Adrenal gland (tissue), 12 donors: ENCODE data around the gene CARD19. TPM values are rescaled to one million over a fixed set of nuclear protein-coding genes. Genes with fewer than 3 reads are reported as not detected.

ENCODE experiments used
- DNase-seq, 7 donors: peaks; one replicate each; pipeline ENCODE4 v3.0.0-alpha.2; 2019 to 2020
- H3K27ac ChIP-seq, 5 donors: fragments of 200-600 bp; sonication (generic) in 4 of 5; 1 replicate in 3 of 5; 2 replicates in 2 of 5; pipeline versions ENCODE4 v1.5.1 to v1.8.0; 2016 to 2020; ENCODE audit warnings: mild to moderate bottlenecking in 1 of 5
- H3K27me3 ChIP-seq: fragments of 200-600 bp; 2 replicates; pipeline ENCODE4 v1.8.0; 2021
- H3K36me3 ChIP-seq, 2 donors: fragments of 200-600 bp; replicated peaks in 1 of 2; 1 replicate in 1 of 2; 2 replicates in 1 of 2; pipeline versions ENCODE4 v1.5.1 to v1.8.0; 2018 to 2022
- H3K4me1 ChIP-seq, 2 donors: fragments of 200-600 bp; replicated peaks in 1 of 2; 1 replicate in 1 of 2; 2 replicates in 1 of 2; pipeline versions ENCODE4 v1.5.1 to v1.8.0; 2018 to 2021
- H3K4me3 ChIP-seq, 4 donors: fragments of 200-600 bp; sonication (generic) in 3 of 4; one replicate each; pipeline ENCODE4 v1.5.1; 2016 to 2018
- H3K9me3 ChIP-seq, 3 donors: fragments of 200-600 bp; sonication (generic) in 1 of 3; replicated peaks in 1 of 3; 1 replicate in 2 of 3; 2 replicates in 1 of 3; pipeline versions ENCODE4 v1.5.1 to v1.8.0; 2016 to 2021
- POLR2A ChIP-seq, 2 donors: fragments of 450-650 bp; IDR thresholded peaks; one replicate each; pipeline ENCODE4 v1.6.1; 2017; ENCODE audit warnings: antibody characterized with exemption in 2 of 2, mild to moderate bottlenecking in 2 of 2, moderate library complexity in 1 of 2
- WGBS, 4 donors: extraction: QIAGEN DNeasy Blood & Tissue Kit in 2 of 4; methylation state at CpG; one replicate each; pipeline versions ENCODE4 v1.1.5 to v1.1.7; 2013 to 2017; 5-methylcytosine and 5-hydroxymethylcytosine counted together
- intact Hi-C, 2 donors: fragments of 100-400 bp; cut with DNase I; formaldehyde crosslinking; loops; one replicate each; pipeline versions ENCODE4 v1.14.1 to v1.15.0; 2022 to 2023
- polyA plus RNA-seq, 3 donors: library from polyadenylated mRNA; stranded (reverse); fragments of 200-250 nt in 2 of 3; fragments of 350-450 nt in 1 of 3; fragmentation: Illumina TruSeq in 1 of 3; extraction: RNeasy Lipid Tissue Mini Kit (QIAGEN cat#74804) in 1 of 3; gene quantifications; one replicate each; pipeline ENCODE4 v1.2.3, GENCODE V29; 2013 to 2014
- total RNA-seq, 9 donors: library from RNA; depleted of rRNA in 4 of 9; stranded (reverse); fragments of >200 nt in 4 of 9; fragments of 120-200 nt in 1 of 9; fragmentation: NEBNext Ultra II Directional in 1 of 9; extraction: Animal tissue kit (Norgen Biotek cat#: 25700) in 1 of 9; gene quantifications; one replicate each; pipeline versions ENCODE4 v1.1.0 to v1.2.4, GENCODE V29; 2013 to 2023
- TF ChIP-seq, protein P1 (sequence below), 6 experiments: fragments of 450-650 bp in 4 of 6; fragments of 200-600 bp in 2 of 6; sonication (generic) in 1 of 6; IDR thresholded peaks; 1 replicate in 5 of 6; 2 replicates in 1 of 6; pipeline versions ENCODE4 v1.5.1 to v1.8.0; 2016 to 2021; ENCODE audit warnings: antibody characterized with exemption in 6 of 6, mild to moderate bottlenecking in 2 of 6, moderate library complexity in 1 of 6
- donor health status: healthy with polysubstance abuse.
- donor health status: Bipolar disorder and iron deficiency.
- donor health status: DM: yes; HTN: yes; CAD: no.
- donor health status: DM: no; HTN: no; CAD: no.
- donor health status: DM: no; HTN: no; CAD: no.
- donor health status: DM: yes; HTN: yes; CAD: no.

CARD19 gene
- total and polyA plus RNA-seq, 12 donors = 10.7 to 75.0 (median 41.3) TPM

DNA sequence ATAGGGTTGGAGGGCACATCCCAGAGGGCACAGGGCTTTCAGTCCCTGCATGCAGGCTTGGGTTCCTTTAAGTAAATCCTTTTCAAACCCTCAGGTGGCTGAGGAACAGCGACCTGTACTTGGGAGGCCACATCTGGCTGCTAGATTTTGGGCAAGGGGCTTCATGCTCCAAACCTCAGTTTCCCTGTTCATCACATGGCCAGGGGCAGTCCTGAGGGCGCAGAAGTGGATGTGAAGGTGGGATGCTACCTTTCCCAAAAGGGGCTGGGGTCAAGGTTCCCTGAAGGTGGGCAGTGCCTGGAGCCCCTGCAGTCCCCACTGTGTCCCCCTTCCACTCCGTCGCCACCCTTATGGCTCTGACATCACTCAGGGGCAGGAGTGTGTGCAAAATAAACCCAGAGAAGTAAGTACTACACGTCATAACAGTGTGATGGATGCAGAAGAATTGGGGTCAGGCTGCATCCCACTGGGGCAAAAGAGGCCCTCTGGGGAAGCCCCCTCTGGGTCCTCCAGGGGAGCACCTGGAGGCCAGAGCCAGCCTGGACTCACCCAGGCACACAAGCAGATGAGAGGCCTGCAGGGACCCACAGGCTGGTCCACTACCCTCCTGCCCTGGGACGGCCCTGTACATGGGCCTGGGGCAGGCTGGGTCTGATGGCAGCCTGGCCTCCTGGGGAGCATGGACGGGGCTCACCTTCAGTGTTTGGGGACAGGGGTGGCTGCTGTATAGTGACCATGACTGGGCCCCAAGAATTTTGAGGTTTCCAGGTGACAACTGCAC is 1.9 kb upstream of the CARD19 start:
- WGBS, 4 donors = 65 to 80% (median 71%) methylated on average over 4 to 7 of the region's 7 CpGs
- Histone ChIP-seq H3K36me3 (no peaks in the 10 kb centered on the region), H3K4me3 (no peak overlapping the region), H3K4me1 (peaks cover 39 to 51% of the 10 kb centered on the region in 2 donors), H3K9me3 (peaks cover 0 to 4% (median 0%) of the 10 kb centered on the region in 3 donors), H3K27me3 (no peaks in the 10 kb centered on the region), H3K27ac (peak overlapping the region in 4 of 5 donors; percentile 88 to 98 (median 95))
- intact Hi-C loops = no loop called here
- no peak for TF ChIP-seq POLR2A (IDR thresholded peaks at IDR 0.05)
- TF ChIP-seq, protein P1, sequence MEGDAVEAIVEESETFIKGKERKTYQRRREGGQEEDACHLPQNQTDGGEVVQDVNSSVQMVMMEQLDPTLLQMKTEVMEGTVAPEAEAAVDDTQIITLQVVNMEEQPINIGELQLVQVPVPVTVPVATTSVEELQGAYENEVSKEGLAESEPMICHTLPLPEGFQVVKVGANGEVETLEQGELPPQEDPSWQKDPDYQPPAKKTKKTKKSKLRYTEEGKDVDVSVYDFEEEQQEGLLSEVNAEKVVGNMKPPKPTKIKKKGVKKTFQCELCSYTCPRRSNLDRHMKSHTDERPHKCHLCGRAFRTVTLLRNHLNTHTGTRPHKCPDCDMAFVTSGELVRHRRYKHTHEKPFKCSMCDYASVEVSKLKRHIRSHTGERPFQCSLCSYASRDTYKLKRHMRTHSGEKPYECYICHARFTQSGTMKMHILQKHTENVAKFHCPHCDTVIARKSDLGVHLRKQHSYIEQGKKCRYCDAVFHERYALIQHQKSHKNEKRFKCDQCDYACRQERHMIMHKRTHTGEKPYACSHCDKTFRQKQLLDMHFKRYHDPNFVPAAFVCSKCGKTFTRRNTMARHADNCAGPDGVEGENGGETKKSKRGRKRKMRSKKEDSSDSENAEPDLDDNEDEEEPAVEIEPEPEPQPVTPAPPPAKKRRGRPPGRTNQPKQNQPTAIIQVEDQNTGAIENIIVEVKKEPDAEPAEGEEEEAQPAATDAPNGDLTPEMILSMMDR (IDR thresholded peaks at IDR 0.05) = no peak
- DNase-seq = peak in 3 of 7 donors; percentile 25 to 29 (median 28)

DNA sequence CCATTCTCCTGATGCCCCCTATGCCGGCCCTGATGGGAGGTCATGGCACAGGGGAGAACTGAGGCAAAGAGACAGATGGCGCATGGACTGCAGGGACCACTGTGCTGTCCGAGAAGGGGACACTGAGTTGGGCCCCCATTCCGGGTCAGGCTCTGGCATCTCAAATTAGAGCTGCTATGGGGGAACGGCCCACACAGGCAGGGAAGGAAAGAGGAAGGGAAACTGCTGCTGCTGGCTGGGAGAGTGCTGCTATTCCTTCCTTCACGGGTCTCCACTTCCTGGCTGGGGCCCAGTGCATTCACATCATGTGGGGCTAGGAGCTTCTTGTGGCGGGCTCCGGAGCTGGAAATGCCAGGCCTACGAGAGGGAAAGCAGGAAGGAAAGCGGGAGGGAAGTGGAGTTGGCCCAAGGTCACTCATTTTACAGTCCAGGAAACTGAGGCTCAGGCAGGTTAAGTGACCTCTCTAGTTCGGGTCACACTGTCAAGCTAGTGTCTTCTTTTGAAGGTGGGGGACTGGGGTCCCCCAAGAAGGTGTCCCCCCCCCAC is 1.3 kb upstream of the CARD19 start:
- Histone ChIP-seq H3K9me3 (peaks cover 0 to 4% (median 0%) of the 10 kb centered on the region in 3 donors), H3K27me3 (no peaks in the 10 kb centered on the region), H3K4me1 (peaks cover 45 to 57% of the 10 kb centered on the region in 2 donors), H3K4me3 (peak overlapping the region in 2 of 4 donors; percentile 2 to 56), H3K27ac (peak overlapping the region; percentile 88 to 98 (median 94)), H3K36me3 (no peaks in the 10 kb centered on the region)
- WGBS, 4 donors = 44 to 56% (median 47%) methylated on average over 11 of the region's 11 CpGs
- TF ChIP-seq, protein P1 (IDR thresholded peaks at IDR 0.05) = no peak
- no peak for TF ChIP-seq POLR2A (IDR thresholded peaks at IDR 0.05)
- intact Hi-C loops = no loop called here
- DNase-seq = peak; percentile 58 to 81 (median 70)

DNA sequence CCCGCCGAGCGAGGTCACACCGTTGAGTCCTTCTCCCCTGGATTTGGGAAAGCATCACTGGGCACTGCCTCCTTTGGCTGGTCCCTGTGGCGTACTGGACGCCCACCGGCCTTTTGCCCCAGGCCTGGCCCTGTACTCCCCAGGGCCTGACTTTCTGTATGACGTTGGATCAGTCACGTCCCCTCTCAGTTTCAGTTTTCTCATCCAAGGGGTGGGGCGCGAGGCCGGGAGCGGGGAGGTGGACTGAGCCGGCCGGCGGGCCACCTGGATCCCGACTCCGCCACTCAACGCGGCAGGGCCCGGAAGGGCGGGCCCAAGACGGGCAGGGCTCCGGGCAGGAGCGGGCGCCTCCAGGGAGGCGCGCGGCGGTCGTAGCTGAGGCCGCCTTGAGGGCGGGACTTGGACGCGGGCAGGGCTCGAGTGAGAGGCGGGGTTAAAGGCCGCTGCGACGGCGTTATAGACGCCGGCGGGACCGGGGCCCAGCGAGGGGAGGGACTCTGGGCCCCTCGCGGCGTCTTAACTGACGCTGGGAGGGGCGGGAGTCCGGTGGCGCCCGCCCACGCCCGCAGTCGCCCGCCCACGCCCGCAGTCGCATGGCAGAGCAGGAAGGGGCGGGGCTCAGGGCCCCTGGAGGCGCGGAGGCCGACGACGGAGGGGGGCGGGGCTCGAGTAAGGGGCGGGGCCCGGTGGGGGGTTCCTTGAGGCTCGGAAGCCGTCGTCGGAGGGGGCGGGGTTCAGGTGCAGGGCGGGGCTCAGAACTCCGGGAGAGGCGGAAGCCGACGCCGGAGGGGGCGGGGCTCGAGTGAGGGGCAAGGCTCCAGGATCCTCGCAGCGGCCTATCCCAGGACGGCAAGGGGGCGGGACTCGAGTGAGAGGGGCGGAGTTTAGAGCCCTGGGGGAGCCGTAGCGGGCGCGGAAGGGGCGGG is 549 bp upstream of the CARD19 start:
- intact Hi-C loops = no loop called here
- peak overlapping the region in 2 of 4 donors; percentile 2 to 75 for H3K4me3 ChIP-seq
- no peaks in the 10 kb centered on the region for H3K36me3 ChIP-seq
- H3K27ac ChIP-seq = peak overlapping the region; percentile 88 to 98 (median 94)
- H3K4me1 ChIP-seq = peaks cover 45 to 60% of the 10 kb centered on the region in 2 donors
- no peaks in the 10 kb centered on the region for H3K27me3 ChIP-seq
- peak; percentile 100 for DNase-seq
- H3K9me3 ChIP-seq = peaks cover 0 to 4% (median 0%) of the 10 kb centered on the region in 3 donors
- TF ChIP-seq, protein P1 (IDR thresholded peaks at IDR 0.05) = no peak
- TF ChIP-seq POLR2A (IDR thresholded peaks at IDR 0.05) = peak; percentile 74 to 81
- WGBS, 4 donors = 1 to 6% (median 3%) methylated on average over 7 to 90 of the region's 95 CpGs
